GM21360 (cell line): ENCODE data around the gene UPB1.

Experiments
- ATAC-seq: cut with Tn5 transposase; IDR thresholded peaks from one replicate; pipeline ENCODE4 v1.9.1; 2021; ENCODE audit warnings: mild to moderate bottlenecking, moderate library complexity; ENCODE audit not compliant: unreplicated experiment

Gene UPB1

DNA sequence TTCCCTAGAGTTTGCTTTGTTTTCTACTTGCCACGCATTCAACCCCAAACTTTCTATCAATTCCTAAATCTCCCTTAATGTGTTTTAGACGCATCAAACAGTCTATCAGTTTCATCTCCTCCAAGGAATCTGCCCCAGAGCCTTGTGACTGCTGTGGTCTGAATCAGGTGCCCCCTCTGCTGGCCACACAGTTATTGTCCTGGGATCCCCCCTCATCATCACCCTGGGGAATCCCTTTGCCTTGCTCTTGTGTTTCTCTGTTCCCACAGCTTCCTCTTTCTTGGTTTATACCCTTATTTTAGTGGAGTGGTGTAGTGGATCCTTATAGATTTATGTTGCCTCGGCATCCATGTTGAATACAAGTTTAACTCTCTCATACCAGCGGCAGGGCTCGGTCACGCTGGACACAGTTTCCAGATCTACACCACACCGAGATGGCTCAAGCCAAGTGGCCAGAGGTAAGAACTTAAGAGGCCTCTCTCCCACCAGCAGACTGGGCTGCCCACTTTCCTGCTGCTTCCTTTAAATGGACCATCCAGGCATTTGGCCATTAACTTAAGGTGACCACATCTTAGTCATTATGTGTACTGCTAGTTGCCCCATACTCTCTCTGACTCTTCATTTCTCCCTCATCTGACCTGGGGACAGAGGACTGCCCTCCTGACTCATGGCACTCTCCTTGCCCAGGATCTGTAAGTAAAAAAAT is 8.2 kb downstream of the UPB1 start:
- peak; percentile 54 for ATAC-seq

DNA sequence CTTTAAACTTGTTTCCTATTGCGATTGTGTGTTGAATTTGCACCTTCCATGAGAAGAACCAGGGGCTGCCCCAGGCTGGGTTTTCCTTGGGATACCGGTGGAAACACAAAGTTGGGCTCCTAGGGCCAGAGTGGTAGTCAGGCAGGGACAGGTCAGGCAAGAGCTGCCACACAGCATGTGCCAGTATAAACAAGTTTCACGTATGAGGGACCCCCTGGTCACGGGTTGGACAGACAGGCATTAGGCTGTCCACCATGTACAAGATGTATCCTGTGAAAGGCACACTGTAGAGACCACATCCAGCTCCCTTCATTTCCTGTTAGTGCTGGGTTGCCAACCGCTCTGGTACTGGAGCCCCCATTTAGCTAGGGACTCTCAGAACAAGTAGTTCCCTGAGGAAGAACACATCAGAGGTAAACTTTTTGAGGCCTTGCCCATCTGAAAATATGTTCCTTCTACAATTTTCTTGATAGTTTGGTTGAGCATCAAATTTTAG is 8.8 kb downstream of the UPB1 start:
- ATAC-seq, result no peak

DNA sequence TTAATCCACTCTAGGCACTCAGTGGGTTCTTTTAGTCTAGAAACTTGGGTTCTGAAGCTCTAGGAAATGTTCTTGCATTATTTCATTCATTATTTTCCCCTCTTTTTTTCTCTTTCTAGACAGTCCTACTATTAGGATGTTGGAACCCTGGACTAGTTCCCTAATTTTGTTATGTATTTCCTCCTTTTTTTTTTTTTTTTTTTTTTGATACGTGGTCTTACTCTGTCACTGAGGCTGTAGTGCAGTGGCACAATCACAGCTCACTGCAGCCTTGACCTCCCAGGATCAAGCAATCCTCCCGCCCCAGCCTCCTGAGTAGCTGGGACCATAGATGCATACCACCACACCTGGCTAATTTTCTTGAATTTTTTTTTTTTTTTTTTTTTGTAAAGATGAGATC is 9.4 kb downstream of the UPB1 start:
- ATAC-seq, result no peak

DNA sequence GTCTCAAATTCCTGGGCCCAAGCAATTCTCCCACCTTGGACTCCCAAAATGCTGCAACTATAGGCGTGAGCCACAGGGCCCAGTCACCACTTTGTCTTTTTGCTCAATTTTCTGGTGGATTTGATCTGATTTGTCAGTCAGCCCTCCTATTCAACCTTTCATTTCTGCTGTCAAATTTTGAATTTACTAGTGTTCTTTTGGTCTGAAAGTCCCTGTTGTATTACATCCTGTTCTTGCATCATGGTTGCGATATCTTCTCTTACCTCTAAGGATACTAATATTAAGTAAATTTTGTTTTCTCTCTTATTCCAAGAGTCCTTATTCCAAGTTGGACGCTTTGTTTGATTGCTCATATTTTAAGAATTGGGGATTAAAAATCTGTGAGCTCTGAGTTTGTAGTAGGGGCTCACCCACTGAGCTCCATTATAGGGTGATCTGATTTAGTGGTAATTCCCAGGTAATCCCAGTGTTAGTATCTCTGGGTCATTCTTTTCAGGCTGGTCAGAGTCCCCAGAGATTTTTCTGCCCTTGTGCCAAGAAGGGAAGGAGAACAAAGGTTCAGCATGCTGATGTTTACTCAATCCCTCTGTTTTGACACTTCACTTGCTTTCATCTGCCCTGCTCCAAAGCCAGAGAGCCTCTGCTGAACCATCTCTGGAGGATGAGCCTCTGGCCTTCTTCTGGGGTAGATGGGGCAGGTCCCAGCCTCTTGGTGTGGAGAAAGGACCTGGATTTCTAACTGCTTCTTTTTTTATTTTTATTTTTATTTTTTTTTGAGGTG is 10.0 kb downstream of the UPB1 start:
- ATAC-seq, result no peak

DNA sequence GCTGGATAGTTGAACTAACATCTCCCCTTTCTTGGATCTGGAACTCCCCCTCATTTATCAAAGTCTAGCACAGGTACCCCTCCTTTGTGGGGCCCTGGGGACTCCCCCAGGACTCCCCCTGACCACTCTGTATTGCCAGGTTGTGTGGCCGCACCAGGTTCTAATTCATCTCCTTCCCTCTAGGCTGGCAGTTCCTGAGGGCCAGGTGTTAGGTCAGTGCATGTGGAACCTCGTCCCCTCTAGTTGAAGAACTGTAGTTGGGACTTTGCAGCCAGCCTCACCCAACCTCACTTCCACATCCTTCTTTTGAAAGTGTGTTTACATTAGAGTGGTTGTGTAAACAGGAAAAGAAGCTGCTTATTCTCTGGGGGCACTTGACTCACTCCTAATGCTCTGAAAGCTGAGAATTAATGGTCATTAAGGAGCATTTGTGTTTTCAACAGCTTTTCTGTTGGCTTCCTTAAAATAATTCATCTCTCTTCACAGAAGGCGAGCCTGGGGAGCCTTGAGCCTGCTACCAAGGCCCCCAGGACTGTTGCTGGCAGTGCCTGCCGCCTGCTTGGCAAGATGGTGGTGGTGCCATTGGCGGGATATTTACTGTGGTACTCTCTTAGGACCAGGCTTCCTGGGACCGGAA is 11.8 kb downstream of the UPB1 start:
- ATAC-seq, result no peak

DNA sequence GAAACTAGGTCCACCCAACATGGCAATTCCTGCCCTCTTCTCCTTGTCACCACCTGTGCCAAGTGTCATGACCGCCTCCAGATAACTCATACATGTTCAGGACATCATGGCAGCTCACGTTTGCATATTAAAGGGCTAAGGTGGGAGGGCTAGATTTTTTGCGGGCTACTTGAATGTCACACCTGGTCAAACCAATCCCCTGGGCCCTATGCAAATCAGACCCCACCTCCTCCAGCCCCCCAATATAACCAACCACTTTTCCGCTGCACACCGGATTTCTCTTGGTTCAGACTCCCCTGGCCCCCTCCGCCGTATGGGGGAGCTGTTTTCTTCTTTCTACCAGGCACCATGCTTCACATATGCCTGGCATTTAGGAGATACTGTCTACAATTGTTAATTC is 12.6 kb downstream of the UPB1 start:
- ATAC-seq, result no peak

DNA sequence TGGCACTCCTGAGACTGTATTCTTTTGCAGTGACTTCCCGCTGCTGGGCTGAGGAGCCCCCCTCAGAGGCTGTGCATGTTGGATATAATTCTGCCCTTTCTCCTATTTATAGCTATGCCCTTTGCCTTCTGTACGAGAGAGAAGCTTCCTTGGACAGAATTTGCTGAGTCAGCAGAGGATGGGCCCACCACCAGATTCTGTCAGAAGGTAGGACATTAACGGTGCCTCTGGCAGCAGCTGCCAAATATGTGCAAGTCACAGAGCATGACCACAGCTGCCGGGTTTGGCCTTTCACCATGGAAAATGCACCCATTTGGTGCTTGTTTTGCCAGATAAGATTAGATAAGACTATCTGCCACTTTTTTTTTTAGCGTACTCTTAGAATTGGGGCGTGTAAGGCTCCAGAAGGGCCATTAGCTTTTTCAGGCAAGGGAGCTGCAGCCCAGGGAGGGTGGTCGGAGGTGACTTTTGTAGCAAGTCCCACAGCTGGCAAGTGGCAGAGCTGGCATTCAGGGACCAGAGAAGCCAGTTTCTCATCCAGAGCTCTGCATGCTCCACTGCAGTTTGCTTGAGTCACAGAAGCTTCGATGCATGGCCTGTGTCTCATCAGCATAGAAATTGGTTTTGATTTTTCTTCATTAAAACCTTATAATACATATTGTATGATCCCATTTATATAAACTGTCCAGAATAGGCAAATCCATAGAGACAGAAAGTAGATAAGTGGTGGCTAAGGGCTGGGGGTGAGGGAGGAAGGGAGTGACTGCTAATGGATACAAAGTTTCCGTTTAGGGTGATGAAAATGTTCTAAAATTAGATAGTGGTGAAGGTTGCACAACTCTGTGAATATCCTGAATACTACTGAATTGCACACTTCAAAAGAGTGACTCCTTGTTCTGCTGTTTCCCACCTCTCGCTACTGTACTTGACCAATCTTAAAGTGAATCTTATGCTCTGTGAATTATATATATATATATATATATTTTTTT is 15.8 kb downstream of the UPB1 start:
- ATAC-seq, result no peak

DNA sequence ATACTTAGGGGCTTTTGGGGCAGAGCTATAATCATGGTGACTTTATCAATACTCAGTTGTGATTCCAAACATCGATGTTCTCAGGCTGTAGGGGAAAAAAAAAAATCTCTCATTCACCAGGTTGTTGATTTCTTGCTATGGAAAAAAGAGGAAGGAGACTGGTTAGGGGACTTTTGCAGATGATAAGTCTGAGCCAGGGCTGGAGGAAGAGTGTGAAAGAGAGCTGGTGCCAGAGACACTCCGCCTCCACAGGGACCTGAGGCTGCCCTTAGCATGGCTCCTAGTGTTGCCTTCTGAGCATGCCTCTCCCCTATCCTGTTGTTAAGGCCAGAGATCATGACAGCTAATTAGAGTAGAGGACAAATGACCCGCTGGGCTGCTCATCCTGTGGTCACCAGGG is 16.9 kb downstream of the UPB1 start:
- ATAC-seq, result no peak

DNA sequence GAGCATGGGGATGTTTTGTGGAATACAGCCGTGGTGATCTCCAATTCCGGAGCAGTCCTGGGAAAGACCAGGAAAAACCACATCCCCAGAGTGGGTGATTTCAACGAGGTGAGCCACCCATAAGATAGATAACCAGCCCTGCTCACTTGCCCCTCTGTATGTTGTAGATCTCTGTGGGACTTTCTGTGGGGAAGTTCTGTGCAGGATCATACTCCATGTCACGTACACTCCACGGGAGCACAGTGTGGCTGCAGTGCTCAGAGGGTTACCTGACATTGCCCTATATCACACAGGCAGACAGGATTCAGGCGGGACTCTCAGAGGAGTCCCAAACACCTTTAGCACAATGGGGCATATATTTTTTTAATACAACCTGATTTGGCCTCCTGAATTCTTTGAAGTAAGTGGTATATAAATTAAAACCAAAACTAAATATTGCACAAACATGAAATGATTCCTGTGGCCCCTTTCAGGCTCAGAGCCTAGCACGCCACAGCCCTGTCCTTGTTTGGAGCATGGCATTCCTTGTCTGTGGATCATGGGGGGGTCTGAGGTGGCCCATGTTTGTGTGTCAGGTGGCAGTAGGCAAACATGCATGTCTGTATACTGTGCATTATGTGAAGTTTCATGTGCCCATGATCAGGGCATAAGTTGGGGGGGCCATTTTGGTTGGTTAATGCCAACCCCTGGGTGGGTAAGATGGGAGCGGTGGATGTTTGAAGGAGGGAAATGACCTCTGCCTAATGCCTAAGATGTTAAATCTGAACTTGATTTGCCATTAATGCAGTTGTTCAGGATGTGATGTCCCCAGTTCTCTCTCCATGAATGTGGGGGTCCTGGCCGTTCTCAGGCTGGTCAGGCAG is 18.5 kb downstream of the UPB1 start:
- no peak for ATAC-seq

DNA sequence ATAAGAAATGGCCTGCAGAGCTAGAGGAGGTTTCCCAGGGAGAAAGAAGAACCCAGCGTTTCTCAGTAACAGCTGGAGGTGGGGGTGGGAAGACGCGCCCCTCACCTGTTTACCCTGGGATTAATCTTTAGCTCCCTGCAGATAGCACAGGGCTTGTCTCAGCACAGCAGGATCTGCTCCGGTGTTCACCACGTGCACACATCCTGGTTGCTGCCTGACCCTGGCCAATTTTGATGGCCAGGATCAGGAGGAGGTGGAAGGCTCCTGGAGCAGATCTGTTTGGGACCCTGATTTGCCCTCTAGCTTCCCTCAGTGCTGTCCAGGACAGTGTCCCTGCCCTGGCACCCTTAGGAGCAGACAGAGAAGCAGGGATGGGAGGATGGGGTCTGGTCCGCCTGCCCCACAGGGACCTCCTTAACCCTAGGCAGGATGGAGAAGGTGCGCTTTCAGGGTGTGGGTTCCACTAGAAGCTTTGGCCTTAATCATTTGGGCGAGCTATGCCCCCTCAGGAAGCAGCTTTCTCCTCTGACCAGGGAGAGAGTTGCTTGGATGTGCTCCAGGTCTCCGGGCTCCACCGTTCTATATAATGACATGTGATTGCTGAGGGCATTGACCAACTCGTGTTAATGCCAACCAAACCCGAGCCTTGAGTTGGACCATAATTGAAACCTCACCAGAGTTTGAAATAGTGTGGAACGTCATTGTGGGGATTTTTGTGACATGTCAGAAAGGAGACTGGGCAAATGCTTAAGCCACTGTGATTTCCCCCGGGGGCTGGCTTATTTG is 19.3 kb downstream of the UPB1 start:
- ATAC-seq, result no peak

DNA sequence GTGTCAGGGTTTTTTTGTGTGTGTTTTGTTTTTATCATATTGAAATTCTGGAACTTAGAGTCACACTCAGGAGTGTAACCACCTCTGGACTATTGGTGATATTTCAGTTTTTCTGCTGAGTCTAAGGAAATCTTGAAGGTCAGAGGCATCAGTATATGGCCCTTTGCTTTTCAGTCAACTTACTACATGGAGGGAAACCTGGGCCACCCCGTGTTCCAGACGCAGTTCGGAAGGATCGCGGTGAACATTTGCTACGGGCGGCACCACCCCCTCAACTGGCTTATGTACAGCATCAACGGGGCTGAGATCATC is 19.9 kb downstream of the UPB1 start:
- ATAC-seq, result no peak

DNA sequence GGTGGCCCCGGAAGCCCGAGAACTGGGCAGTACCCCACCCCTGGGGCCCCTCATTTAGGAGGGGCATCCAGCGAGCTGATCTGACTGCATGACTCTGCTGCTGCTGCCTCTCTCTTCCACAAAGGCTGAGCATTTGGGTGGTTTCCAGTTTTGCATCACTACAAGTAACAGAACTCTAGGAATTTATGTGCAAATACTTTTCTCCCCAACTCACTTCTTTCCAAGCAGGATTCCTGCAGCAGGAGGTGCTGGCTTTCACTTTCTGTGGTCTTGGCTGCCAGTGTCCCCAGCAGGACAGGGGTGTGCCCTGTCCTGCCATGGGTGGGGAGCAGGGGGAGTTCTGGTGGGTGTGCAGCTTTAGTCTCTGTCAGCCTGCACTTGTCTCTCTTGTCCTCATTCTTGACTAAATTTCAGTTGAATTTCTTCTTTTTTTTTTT is 21.2 kb downstream of the UPB1 start:
- ATAC-seq, result no peak

DNA sequence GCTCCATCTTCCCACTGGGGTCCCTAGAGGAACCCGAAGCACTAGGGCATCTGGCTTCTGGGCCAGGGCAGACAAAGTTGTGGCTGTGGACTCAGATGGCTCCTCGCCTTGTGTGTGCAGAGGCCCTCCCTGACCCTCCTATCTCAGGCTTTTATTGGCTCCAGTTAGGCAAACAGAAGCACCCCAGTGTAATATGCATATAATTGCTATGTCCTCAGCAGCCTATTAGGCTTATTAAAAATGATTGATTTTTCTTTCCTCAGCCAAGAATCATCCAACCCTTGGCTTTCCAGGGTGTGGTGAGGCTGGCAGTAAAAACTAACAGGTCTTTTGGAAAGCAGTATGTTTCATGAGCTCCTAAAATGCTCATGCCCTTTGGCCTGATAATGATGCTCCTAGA is 22.3 kb downstream of the UPB1 start:
- ATAC-seq, result no peak

DNA sequence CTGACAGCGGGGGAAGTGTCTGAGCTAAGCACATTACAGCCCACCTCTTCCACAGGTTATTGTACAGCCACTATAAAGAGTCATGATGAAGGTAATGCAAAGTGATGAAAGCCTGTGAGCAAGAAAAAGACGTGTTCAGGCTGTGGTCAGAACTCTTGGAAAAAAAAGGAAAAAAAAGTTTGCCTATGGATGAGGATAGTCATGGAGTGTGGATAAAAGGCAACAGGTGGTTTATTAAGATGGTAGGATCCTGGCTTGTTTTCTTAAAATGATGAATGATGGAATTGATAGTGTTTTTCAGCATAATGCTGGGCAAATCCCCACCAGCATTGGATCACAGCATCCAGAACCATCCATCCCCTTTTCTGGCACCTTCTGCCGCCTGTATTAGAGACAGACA is 23.1 kb downstream of the UPB1 start:
- no peak for ATAC-seq

DNA sequence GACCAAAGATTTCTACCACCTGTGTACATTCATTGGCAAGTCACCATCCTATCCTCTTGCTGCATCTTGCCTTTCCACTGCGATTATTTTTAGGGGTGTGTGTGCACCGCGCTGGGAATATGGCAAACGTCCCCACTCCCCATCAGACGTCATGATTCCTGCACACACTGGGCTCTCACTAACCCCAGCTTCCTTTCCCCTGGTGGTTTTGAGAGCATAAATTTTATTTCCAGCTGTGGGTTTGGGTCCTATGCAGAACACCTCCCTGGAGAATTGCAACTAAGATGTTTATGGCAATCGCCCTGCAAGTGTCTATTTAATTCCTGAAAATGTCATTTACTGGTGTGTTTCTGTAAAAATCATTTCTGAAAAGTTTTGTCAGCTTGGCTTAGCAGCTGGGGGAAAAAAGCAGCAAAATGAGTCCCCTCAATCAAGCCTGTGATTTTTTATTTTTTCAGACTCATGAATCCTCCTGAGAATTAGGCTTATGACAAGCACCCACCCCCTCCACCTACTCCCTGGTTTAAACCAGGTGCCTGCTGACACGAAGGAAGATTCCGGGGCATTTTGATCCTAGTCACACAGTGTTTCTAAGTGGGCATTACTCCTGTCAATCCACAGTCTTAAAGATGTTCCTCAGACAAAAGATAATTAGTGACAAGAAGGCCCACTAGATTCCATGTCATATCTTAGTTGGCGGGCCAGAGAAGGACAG is 23.8 kb downstream of the UPB1 start:
- ATAC-seq, result no peak

DNA sequence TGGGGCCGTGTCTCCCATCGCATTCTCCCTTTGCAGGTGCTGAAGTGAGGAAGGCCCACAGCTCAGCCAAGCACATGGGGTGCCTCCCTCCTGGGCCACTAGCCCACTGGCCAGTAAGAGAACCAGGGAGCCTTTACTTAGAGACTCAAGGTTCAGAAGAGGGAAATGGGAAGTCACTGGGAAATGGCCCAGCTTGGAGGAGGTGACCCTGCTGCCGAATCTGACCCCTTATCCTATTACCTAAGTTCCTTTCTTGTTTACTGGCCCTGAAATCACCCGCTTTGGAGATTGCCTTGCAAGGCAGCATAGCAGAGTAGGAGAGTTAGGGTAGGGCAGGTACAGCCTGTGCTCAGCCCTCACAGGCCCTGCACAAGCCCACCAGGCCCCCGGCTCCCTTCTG is 24.4 kb downstream of the UPB1 start:
- ATAC-seq, result no peak

DNA sequence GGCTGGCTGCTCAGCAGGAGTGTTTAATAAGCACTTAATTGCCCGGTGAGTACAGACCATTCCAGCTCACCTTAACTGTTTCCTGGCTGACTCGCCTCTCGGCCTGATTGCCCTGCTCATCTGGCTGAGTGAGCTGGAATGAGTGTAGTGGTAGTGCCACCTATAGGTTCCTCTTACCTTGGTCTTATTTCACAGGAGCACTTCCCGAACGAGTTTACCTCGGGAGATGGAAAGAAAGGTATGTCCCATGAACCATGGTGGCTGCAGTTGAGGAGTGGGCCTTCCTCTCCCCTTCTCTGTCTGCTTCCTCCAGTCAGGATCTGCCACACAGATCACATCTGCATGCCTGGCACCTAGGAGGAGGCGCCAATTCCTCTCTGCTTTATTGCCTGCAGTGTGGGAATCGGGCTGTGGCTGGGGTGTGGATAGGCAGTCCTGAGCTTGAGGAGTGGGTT is 26.7 kb downstream of the UPB1 start:
- no peak for ATAC-seq

DNA sequence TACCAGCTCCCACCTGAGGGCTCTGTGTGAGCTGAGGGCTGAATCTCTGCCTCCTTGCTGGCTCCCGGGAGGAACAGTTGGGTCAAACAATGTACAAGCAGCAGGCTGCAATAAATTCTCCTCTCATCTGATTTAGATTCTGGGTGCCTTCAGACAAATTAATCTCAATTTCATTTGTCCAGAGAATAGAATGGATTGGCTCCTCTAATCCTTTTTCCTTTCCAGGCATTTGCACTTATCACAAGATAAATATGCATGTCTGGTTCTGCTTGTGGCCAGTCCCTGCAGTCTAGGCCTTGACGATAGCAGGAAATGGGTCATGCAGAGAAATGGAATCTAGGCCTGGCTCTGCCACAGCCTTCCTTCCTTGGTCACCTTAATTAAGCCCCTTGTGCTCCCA is 28.7 kb downstream of the UPB1 start:
- ATAC-seq, result no peak
